CD4-positive, alpha-beta memory T cell (primary cell): Measurements from ENCODE around the gene KIF5B. TPM values are rescaled to one million over a fixed set of nuclear protein-coding genes. Genes with fewer than 3 reads are reported as not detected.

Experiments used
- CTCF ChIA-PET: fragments of 350-600 bp; sonication (Branson Sonifier 250); formaldehyde crosslinking; loops from one replicate; lab custom pipeline; 2021; ENCODE audit warnings: inconsistent platforms; ENCODE audit not compliant: partially characterized antibody; lab: Charles Lee
- POLR2A ChIA-PET: fragments of 350-600 bp; sonication (Branson Sonifier 250); formaldehyde crosslinking; loops from one replicate; lab custom pipeline; 2021; ENCODE audit not compliant: partially characterized antibody; lab: Charles Lee
- DNase-seq, 5 donors: peaks; one replicate each; pipeline versions ENCODE4 v3.0.0 to v3.0.0-alpha.2; 2020 to 2022; ENCODE audit warnings: mixed read lengths in 1 of 5
- H3K27ac ChIP-seq: one replicate; pipeline ENCODE4 v1.7.0; 2013; ENCODE audit warnings: low read depth, low read length
- H3K27me3 ChIP-seq: 2 replicates; pipeline ENCODE4 v1.7.0; 2013; ENCODE audit warnings: mild to moderate bottlenecking, low read length, moderate library complexity; ENCODE audit not compliant: insufficient read depth
- H3K36me3 ChIP-seq: 2 replicates; pipeline ENCODE4 v1.7.0; 2013; ENCODE audit warnings: mild to moderate bottlenecking, low read length, moderate library complexity; ENCODE audit not compliant: insufficient read depth
- H3K4me1 ChIP-seq: 2 replicates; pipeline ENCODE4 v1.7.0; 2013; ENCODE audit warnings: mild to moderate bottlenecking, low read length, moderate library complexity; ENCODE audit not compliant: insufficient read depth
- H3K4me3 ChIP-seq, 2 donors: one replicate each; pipeline ENCODE4 v1.7.0; 2013; ENCODE audit warnings: low read length in 2 of 2, mild to moderate bottlenecking in 1 of 2
- H3K9me3 ChIP-seq, 2 donors: one replicate each; pipeline ENCODE4 v1.7.0; 2013; ENCODE audit warnings: low read length in 2 of 2, control low read depth in 1 of 2; ENCODE audit not compliant: control insufficient read depth in 1 of 2
- H3K27ac Mint-ChIP-seq, 7 donors: one replicate each; pipeline ENCODE4 v1.8.0; 2020 to 2021; ENCODE audit warnings: mixed read lengths in 7 of 7, mild to moderate bottlenecking in 6 of 7, inconsistent platforms in 3 of 7, moderate library complexity in 3 of 7
- H3K27me3 Mint-ChIP-seq, 2 donors: one replicate each; pipeline ENCODE4 v1.8.0; 2020 to 2021; ENCODE audit warnings: mixed read lengths in 2 of 2
- H3K36me3 Mint-ChIP-seq, 2 donors: one replicate each; pipeline ENCODE4 v1.8.0; 2020 to 2021; ENCODE audit warnings: mixed read lengths in 2 of 2, inconsistent platforms in 1 of 2, mild to moderate bottlenecking in 1 of 2
- H3K4me1 Mint-ChIP-seq, 4 donors: one replicate each; pipeline ENCODE4 v1.8.0; 2020 to 2021; ENCODE audit warnings: mixed read lengths in 4 of 4, mild to moderate bottlenecking in 1 of 4
- H3K4me3 Mint-ChIP-seq, 8 donors: one replicate each; pipeline ENCODE4 v1.8.0; 2020 to 2021; ENCODE audit warnings: mixed read lengths in 8 of 8, mild to moderate bottlenecking in 7 of 8, moderate library complexity in 6 of 8, inconsistent platforms in 3 of 8
- H3K9me3 Mint-ChIP-seq, 8 donors: one replicate each; pipeline ENCODE4 v1.8.0; 2020 to 2021; ENCODE audit warnings: mixed read lengths in 8 of 8, mild to moderate bottlenecking in 5 of 8, inconsistent platforms in 3 of 8, moderate library complexity in 1 of 8
- intact Hi-C: fragments of 100-400 bp; cut with micrococcal nuclease; formaldehyde crosslinking; loops from one replicate; pipeline ENCODE4 v1.15.1; 2023
- polyA plus RNA-seq, 2 donors: library from polyadenylated mRNA; unstranded; fragments of 300-500 nt; fragmentation: Illumina TruSeq; gene quantifications; one replicate each; pipeline ENCODE4 v1.2.3, GENCODE V29; 2021
- total RNA-seq, 2 experiments: library from RNA; stranded (reverse); gene quantifications; one replicate each; pipeline ENCODE4 v1.2.3, GENCODE V29; 2021

Gene KIF5B
- total and polyA plus RNA-seq, 4 experiments from 2014 or later = 23.4 to 55.6 (median 42.2) TPM

DNA sequence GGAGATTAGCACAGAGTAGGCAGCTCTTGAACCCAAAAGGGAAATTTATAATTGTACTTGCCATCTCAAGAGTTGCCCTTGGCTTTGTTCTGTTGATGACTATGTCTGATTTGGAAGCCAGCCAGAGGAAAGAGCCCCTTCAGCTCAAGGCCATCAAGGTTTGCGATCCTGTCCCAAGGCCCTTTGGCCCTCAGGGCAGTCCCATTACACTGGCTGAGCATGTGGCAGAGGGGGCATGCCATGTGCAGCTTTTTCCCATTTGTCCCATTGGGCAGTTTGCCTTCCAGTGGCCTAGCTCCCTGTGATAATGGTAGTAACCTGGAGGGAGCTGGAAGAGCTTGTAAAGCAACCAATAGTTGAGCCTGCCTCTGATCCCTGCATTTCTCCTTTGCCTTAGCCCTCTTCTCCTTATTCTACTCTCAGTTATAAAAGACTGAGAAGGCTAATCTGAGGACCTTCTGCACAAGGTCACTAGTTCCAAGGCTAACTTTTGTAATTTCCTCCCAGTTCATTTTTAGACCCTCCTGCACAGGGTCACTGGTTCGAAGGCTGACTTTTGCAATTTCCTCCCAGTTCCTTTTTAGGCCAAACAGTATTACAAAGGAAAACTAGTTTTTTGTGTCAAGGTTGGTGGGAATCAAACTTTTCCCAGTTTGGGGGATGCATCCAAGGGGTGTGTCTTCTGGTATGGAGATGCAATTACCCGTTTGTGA lies 96.6 kb downstream of the KIF5B start:
- Histone ChIP-seq H3K4me3 (no peak overlapping the region), H3K27ac (no peak overlapping the region), H3K9me3 (peaks cover 0 to 1% of the 10 kb centered on the region in 2 donors), H3K27me3 (no peaks in the 10 kb centered on the region), H3K36me3 (no peaks in the 10 kb centered on the region), H3K4me1 (no peaks in the 10 kb centered on the region)
- Mint-ChIP-seq H3K36me3 (peaks cover 1 to 7% of the 10 kb centered on the region in 2 donors), H3K27ac (no peak overlapping the region), H3K9me3 (peaks cover 0 to 6% (median 2%) of the 10 kb centered on the region in 8 donors), H3K27me3 (no peaks in the 10 kb centered on the region), H3K4me3 (no peak overlapping the region), H3K4me1 (peaks cover 4 to 17% (median 11%) of the 10 kb centered on the region in 4 donors)
- intact Hi-C loops = no loop called here
- DNase-seq = no peak
- ChIA-PET CTCF (no interaction called here), POLR2A (no interaction called here)

Other genes with a start within 250 kb of the KIF5B start
- 10 to 100 TPM; 30.1 to 31.2 TPM for gene ARHGAP12, start 127.6 kb downstream of the KIF5B start, total RNA-seq
- gene ARHGAP12, start 127.6 kb downstream of the KIF5B start, polyA plus RNA-seq = 10 to 100 TPM in 1 of 2 donors, 1 to 10 TPM in 1; 9.6 to 13.0 TPM